Stimulated activated CD8-positive, alpha-beta memory T cell treated with anti-CD3 and anti-CD28 coated beads, Interleukin-15, amount 100 ng/mL, for 4 hours (primary cell): ENCODE results near the gene CARD8.
"Not testable (repeated sequence)": the region's sequence is repeated elsewhere in the genome, so short reads cannot be mapped to it uniquely, and the experiment has no call there.

Experiments
- DNase-seq, 2 donors: peaks; one replicate each; pipeline ENCODE4 v3.0.0-alpha.2; 2020; ENCODE audit warnings: low read depth in 2 of 2

CARD8 gene

DNA sequence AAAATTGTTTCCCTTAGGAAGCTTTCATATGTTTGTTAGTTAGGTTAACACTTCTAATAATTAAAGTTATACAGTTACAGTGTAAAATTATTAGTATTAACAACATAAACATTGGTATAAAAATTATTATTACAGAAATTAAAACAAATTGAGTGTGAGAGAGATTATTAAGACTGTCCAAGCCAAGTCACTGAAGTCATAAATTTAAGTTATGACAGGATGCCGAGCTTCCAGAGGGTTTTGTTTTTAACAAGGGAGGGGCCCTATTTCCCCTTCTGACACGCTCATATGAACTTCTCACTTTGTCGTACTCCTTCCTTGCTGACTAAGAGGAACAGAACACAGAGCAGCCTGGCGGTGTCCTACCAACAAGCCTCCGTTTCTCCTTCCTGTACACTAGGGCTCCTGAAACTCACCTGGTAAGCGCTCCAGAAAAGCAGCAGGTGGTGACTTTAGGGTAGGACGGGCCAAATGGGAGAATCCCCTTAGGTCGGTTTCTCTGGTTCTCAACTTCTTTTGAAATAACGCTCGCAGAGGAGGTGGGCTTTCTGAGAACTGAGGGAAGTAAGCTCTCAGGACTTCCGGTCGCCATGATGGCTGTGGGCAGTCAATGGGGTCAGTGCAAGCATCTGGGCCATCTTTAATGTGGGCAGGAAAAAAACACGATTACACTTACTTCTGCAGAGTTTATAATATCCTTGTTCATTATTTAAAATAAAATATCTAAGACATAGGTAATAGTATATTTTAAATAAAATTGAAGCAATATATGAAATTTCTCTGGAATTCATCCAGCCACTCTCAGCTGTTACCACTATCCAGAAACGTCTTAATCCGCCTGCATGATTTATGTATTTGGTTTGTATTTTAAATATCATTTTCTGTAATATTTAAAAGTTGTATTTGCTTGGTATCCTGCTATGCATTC is at the start of gene CARD8:
TSS of gene CARD8 (minus strand) at position 537 of the 928 bp plus-strand sequence. CDS start 14,892 bp downstream, outside the sequence.
- DNase-seq, result peak; percentile 59 to 67

GRCh38 chr19:48303866-48304265 is 48.2 kb upstream of the CARD8 start:
- no peak for DNase-seq

GRCh38 chr19:48303367-48303766 is 47.7 kb upstream of the CARD8 start:
- no peak for DNase-seq

GRCh38 chr19:48302600-48302959 is 46.9 kb upstream of the CARD8 start:
- DNase-seq, result no peak

- DNase-seq, result no peak
Measured at GRCh38 chr19:48301886-48302599, 46.3 kb upstream of the CARD8 start.

- no peak for DNase-seq
Measured at GRCh38 chr19:48297975-48298374, 42.3 kb upstream of the CARD8 start.

DNA sequence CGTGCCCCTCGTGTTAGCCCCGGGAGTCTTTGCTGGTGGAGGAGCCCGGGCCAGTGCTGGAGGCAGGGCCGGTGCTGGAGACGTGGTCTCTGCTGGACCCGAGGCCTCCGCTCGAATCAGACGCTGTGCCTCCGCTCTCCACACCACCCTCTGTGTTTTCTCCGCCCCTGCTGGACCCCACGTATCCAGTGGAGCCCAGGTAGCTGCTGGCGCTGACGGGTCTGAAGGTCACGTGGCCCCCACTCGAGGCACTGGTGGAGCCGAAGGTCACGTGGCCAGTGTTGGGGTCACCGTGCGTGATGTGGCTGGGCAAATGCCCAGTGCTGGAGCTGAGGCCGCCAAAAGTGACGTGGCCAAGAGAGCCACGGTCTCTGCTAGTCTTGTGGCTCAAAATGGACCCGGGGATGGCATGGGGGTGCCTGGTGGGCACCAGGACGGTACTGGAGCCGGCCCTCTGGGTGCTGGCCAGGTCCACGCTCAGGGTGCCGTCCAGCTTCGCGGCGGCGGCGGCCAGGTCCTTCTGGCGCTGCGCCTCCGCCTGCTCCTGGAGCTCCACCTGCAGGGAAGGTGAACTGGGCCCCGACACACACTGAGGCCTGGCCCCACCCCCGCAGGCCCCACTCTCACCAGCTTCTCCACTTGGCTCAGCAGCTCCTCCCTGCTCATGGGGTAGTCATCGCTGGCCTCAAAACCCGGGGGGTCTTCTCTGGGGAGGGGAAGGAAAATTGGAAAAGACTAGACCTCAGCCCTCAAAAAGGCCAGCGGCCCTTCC is 41.4 kb upstream of the CARD8 start:
- no peak for DNase-seq

DNA sequence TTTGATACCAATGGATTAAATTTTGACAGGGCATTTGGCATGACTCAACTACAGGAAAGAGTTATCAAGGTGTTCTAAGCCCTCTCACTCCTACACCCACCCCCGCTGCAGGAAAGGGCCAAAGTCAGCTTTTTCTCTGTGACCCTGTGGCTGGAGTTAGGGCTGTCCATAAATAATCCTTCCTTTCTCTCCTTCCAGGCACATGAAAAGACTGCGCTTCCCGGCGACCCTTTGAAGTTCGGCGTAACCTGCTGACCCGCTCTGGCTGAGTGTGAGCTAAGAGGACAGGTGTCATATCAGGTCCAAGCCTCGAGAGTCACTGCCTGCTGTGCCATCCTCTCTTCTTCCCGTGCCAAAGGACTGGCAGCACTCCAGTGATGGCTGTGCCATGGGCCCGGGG is 39.7 kb upstream of the CARD8 start:
- DNase-seq, result no peak

- DNase-seq, result no peak
Measured at GRCh38 chr19:48292798-48293197, 37.1 kb upstream of the CARD8 start.

DNA sequence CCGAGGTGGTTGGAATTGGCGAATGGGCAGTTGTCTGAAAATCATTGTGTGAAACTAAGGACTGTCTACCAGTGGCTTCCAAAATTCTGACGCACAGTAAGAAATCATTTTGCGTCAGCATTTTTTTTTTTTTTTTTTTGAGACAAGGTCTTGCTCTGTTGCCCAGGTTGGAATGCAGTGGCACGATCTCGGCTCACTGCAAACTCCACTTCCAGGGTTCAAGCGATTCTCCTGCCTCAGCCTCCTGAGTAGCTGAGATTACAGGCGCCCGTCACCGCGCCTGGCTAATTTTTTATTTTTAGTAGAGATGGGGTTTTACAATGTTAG is 35.7 kb upstream of the CARD8 start:
- DNase-seq, result not testable (repeated sequence)

- DNase-seq, result peak in 1 of 2 donors; percentile 23
Measured at GRCh38 chr19:48290771-48291488, 35.2 kb upstream of the CARD8 start.

DNA sequence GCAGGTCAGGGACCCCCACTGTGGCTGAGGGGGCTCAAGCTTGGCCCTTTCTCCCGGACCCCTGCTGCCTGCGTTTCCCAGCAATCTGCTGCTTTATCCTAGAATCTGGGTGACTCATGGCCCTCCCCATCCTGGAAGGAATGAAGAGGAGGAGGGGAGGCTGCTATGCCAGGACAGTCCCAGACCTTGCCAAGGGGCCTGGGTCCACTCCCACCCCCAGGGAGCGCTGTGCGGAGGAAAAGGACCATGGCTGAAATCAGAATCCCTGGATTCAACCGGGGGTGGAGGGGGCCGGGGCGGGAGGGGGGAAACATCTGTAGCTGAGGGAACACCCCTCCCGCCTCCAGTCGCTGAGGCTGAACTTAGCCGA is 34.7 kb upstream of the CARD8 start:
- no peak for DNase-seq

DNA sequence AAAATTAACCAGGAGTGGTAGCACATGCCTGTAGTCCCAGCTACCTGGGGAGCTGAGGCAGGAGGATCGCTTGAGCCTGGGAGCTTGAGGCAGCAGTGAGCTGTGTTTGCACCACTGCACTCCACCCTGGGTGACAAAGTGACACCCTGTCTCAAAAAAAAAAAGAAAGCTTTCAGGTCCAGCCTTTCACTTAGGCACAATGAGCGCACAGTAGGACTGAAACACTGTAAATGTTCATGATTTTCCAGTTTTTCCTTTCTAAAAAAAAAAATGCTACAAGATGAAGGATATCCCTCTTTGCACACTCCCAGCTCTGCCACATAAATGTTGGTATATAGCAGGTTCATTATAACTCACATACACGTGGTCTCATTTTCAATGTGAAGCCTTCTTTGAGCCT is 32.0 kb upstream of the CARD8 start:
- DNase-seq, result no peak

DNA sequence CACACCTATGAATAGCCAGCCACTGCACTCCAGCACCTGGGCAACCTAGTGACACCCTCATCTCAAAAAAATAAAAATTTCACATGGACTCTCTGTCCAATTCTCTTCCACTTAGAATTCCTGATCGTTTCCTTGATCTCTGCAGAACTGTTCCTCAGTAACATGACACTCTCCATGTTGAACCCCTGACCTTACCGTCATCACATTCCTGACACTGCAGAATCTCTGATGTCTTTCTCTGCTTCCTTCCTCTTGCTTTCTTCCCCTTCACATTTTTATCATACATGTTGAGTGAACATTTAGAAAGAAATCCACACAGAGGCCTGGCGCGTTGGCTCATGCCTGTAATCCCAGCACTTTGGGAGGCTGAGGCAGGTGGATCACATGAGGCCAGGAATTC is 29.2 kb upstream of the CARD8 start:
- no peak for DNase-seq

DNA sequence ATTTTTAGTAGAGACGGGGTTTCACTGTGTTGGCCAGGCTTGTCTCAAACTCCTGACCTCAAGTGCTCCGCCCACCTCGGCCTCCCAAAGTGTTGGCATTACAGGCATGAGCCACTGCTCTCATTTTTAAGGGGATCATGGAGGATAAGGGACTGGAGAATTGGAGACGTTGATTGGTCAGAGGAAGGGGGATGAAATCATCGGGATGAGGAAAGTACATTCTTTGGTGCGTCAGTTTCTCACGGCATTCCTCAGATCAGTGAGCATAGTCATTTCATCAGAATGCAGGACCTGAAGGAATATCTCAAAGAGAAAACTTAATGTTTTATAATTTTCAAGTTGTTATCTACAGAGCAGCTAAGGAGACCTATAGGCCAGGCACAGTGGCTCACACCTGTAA is 28.2 kb upstream of the CARD8 start:
- no peak for DNase-seq

DNA sequence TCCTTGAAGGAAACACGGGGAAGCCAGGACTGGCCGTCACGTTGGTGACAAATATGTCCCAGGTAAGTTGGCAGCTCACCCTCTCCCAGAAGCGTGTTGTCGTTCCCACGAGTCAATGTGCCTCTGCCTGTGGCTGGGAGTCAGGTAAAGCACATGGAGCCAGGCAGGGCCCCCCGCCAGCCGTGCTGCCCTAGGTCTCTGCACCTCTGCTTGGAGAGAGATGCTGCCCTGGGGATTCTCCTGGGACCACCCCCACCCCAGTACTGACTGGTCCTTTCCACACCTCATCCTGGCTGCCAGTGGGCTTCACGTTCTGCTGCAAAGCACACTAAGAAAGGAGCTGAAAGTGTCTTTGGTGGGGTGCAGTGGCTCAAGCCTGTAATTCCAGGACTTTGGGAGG is 24.0 kb upstream of the CARD8 start:
- DNase-seq, result no peak

DNA sequence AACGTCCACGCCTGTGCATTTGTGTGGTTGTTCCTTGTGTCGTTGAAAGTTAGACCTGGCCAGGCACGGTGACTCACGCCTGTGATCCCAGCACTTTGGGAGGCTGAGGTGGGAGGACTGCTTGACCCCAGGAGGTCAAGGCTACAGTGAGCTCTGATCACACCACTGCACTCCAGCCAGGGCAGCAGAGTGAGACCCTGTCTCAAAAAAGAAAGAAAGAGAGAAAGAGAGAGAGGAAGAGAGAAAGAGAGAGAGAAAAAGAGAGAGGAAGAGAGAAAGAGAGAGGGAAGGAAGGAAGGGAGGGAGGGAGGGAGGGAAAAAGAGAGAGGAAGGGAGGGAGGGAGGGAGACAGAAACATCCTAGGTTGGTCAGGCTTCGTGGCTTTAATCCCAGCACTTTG is 19.2 kb upstream of the CARD8 start:
- DNase-seq, result no peak

GRCh38 chr19:48274173-48274572 is 18.5 kb upstream of the CARD8 start:
- no peak for DNase-seq

GRCh38 chr19:48271531-48272151 is 15.9 kb upstream of the CARD8 start:
- DNase-seq, result no peak

- not testable (repeated sequence) for DNase-seq
Measured at GRCh38 chr19:48269617-48270026, 13.9 kb upstream of the CARD8 start.

- not testable (repeated sequence) for DNase-seq
Measured at GRCh38 chr19:48265326-48265725, 9.6 kb upstream of the CARD8 start.
